HG03565 (cell line): Measurements from ENCODE around the gene N4BP2L2.

Experiments used
- ATAC-seq: cut with Tn5 transposase; IDR thresholded peaks from one replicate; pipeline ENCODE4 v1.9.1; 2021; ENCODE audit warnings: mild to moderate bottlenecking, moderate library complexity; ENCODE audit not compliant: unreplicated experiment

Gene N4BP2L2

GRCh38 chr13:32383836-32384618, 154.6 kb downstream of the N4BP2L2 start:
- no peak for ATAC-seq
